A673 (cell line): ENCODE results near the gene NUMB. TPM values are rescaled to one million over a fixed set of nuclear protein-coding genes. Genes with fewer than 3 reads are reported as not detected.

ENCODE experiments used
- BruUV-seq: library from RNA; stranded (reverse); fragments of 400-500 nt; replicated peaks from 2 replicates; lab custom pipeline; 2021; lab: Mats Ljungman, UMichigan
- CTCF ChIA-PET: fragments of 300-600 bp; sonication (Branson Sonifier 250); formaldehyde crosslinking; loops from one replicate; lab custom pipeline; 2022; ENCODE audit warnings: antibody characterized with exemption; lab: Charles Lee
- POLR2A ChIA-PET: fragments of 300-600 bp; sonication (Branson Sonifier 250); formaldehyde crosslinking; loops from one replicate; lab custom pipeline; 2022; ENCODE audit warnings: antibody characterized with exemption; ENCODE audit not compliant: low non-redundant PET; lab: Charles Lee
- DNase-seq: peaks from one replicate; pipeline ENCODE4 v3.0.0-alpha.2; 2015; ENCODE audit warnings: low spot score
- H3K27ac ChIP-seq: fragments of 200-600 bp; sonication (generic); 2 replicates; pipeline ENCODE4 v1.5.1; 2016; ENCODE audit warnings: mixed run types, low read depth, mild to moderate bottlenecking, mixed read lengths, antibody characterized with exemption, low read length; ENCODE audit not compliant: poor library complexity, severe bottlenecking
- H3K27me3 ChIP-seq: fragments of 200-600 bp; sonication (generic); replicated peaks from 2 replicates; pipeline ENCODE4 v1.6.1; 2017; ENCODE audit warnings: mixed run types, low read depth, mild to moderate bottlenecking, mixed read lengths, antibody characterized with exemption, low read length; ENCODE audit not compliant: insufficient read depth, poor library complexity
- H3K36me3 ChIP-seq: fragments of 200-600 bp; sonication (generic); 2 replicates; pipeline ENCODE4 v1.6.1; 2016; ENCODE audit warnings: mixed run types, mild to moderate bottlenecking, mixed read lengths, antibody characterized with exemption, low read length; ENCODE audit not compliant: insufficient read depth, poor library complexity, severe bottlenecking
- H3K4me1 ChIP-seq: fragments of 200-600 bp; sonication (generic); 2 replicates; pipeline ENCODE4 v1.6.1; 2017; ENCODE audit warnings: mixed run types, mild to moderate bottlenecking, mixed read lengths, antibody characterized with exemption, low read length; ENCODE audit not compliant: insufficient read depth, poor library complexity, severe bottlenecking
- H3K4me3 ChIP-seq: fragments of 200-600 bp; sonication (generic); 2 replicates; pipeline ENCODE4 v1.5.1; 2016; ENCODE audit warnings: low read depth, mixed run types, mild to moderate bottlenecking, mixed read lengths, low read length; ENCODE audit not compliant: poor library complexity, severe bottlenecking
- H3K9me3 ChIP-seq: fragments of 200-600 bp; sonication (generic); 2 replicates; pipeline ENCODE4 v1.6.1; 2016; ENCODE audit warnings: mixed run types, low read depth, mild to moderate bottlenecking, mixed read lengths, antibody characterized with exemption, low read length; ENCODE audit not compliant: poor library complexity, severe bottlenecking
- CTCF ChIP-seq: fragments of 300-800, 200-600 bp; sonication (generic); conservative IDR thresholded peaks from 2 replicates; pipeline ENCODE4 v1.5.1; 2017; ENCODE audit warnings: low read depth, mild to moderate bottlenecking, antibody characterized with exemption, low read length, moderate library complexity, mixed read lengths
- EZH2 ChIP-seq: fragments of 200-600 bp; sonication (generic); IDR thresholded peaks from 2 replicates; pipeline ENCODE4 v1.6.1; 2017; ENCODE audit warnings: borderline replicate concordance, low read depth, mild to moderate bottlenecking, mixed read lengths, antibody characterized with exemption, low read length; ENCODE audit not compliant: poor library complexity, severe bottlenecking
- intact Hi-C: fragments of 100-400 bp; cut with micrococcal nuclease; formaldehyde crosslinking; loops from one replicate; pipeline ENCODE4 v1.10.0; 2022; ENCODE audit not compliant: unreplicated experiment
- total RNA-seq: library from RNA; stranded (reverse); gene quantifications from 2 replicates; pipeline ENCODE4 v1.2.3, GENCODE V29; 2021

The NUMB gene
- total RNA-seq, 1 experiment from 2014 or later = 46.3 TPM

GRCh38 chr14:73258845-73259611 lies 199.3 kb downstream of the NUMB start:
- TF ChIP-seq EZH2 (no peak), CTCF (no peak)
- no TSS peak for BruUV-seq
- ChIA-PET POLR2A (no interaction called here), CTCF (no interaction called here)
- H3K9me3 ChIP-seq = no peaks in the 10 kb centered on the region
- H3K4me3 ChIP-seq = no peak overlapping the region
- DNase-seq = no peak
- H3K36me3 ChIP-seq = no peaks in the 10 kb centered on the region
- H3K27ac ChIP-seq = no peak overlapping the region
- intact Hi-C loops = no loop called here
- H3K4me1 ChIP-seq = no peaks in the 10 kb centered on the region
- no peaks in the 10 kb centered on the region for H3K27me3 ChIP-seq

- ChIA-PET POLR2A (no interaction called here), CTCF (no interaction called here)
- BruUV-seq = no TSS peak
- TF ChIP-seq CTCF (no peak), EZH2 (no peak)
- Histone ChIP-seq H3K4me3 (no peak overlapping the region), H3K27ac (no peak overlapping the region), H3K4me1 (no peaks in the 10 kb centered on the region), H3K9me3 (no peaks in the 10 kb centered on the region), H3K27me3 (no peaks in the 10 kb centered on the region), H3K36me3 (no peaks in the 10 kb centered on the region)
- DNase-seq = no peak
- intact Hi-C loops = no loop called here
These were observed 200.3 kb downstream of the NUMB start for GRCh38 chr14:73258076-73258475.

GRCh38 chr14:73255693-73256225 lies 202.6 kb downstream of the NUMB start:
- intact Hi-C loops = no loop called here
- TF ChIP-seq CTCF (no peak), EZH2 (no peak)
- DNase-seq = no peak
- ChIA-PET POLR2A (no interaction called here), CTCF (interaction anchor here (0.6 kb wide), 1 partner anchor 486 kb away, joined by 6 read pairs; no protein-coding TSS in a partner anchor)
- Histone ChIP-seq H3K9me3 (no peaks in the 10 kb centered on the region), H3K27ac (no peak overlapping the region), H3K36me3 (no peaks in the 10 kb centered on the region), H3K4me3 (no peak overlapping the region), H3K27me3 (no peaks in the 10 kb centered on the region), H3K4me1 (no peaks in the 10 kb centered on the region)
- BruUV-seq = no TSS peak
